Measurements from ENCODE around the gene BMPR1A. TPM values are rescaled to one million over a fixed set of nuclear protein-coding genes. Genes with fewer than 3 reads are reported as not detected.
A peak's percentile ranks its signal among the peaks of the same experiment; 100 is the strongest.

The BMPR1A gene
- total RNA-seq, 1 experiment from 2014 or later = 104 TPM

GRCh38 chr10:86945361-86946212 is 189.2 kb downstream of the BMPR1A start:
- ChIA-PET POLR2A (interaction anchor here (1.0 to 2.1 kb wide), 3 partner anchors 9 to 15 kb away, joined by 3 to 5 read pairs (median 5); no protein-coding TSS in a partner anchor), CTCF (interaction anchor here (0.5 to 13.1 kb wide), 16 partner anchors 10 to 388 kb away, joined by 3 to 462 read pairs (median 4); partner anchors contain the start of genes ADIRF, MMRN2 and SNCG)
- Mint-ChIP-seq H3K4me3 (no peak overlapping the region), H3K9me3 (peaks cover 8% of the 10 kb centered on the region), H3K36me3 (peaks cover 4% of the 10 kb centered on the region), H3K27me3 (ENCODE audit: low read depth) (no peaks in the 10 kb centered on the region; the same call in 1 of the 2 replicates), H3K4me1 (peaks cover 25% of the 10 kb centered on the region), H3K27ac (no peak overlapping the region)
- ATAC-seq (peak; percentile 90), DNase-seq (ENCODE audit: low spot score) (peak; percentile 82)
- no peak for TF ChIP-seq NR2C2 (CRISPR knock-in tag; IDR thresholded peaks at IDR 0.05)
- 0 out of 2 replicates have a peak, but pooled peaks have one; percentile 20 for TF ChIP-seq USF1 (CRISPR knock-in tag; IDR thresholded peaks at IDR 0.05)
- TF ChIP-seq CTCF (IDR thresholded peaks at IDR 0.05) = peak; percentile 24; the same call in 1 of the 2 replicates
- TF ChIP-seq MAX (CRISPR knock-in tag; IDR thresholded peaks at IDR 0.05) = peak; percentile 80

GRCh38 chr10:86946213-86947155 is 190.1 kb downstream of the BMPR1A start:
- H3K4me3 Mint-ChIP-seq = no peak overlapping the region
- TF ChIP-seq CREB1 (CRISPR knock-in tag; IDR thresholded peaks at IDR 0.05) (no peak), USF2 (CRISPR knock-in tag; IDR thresholded peaks at IDR 0.05) (no peak), ARID4B (CRISPR knock-in tag; IDR thresholded peaks at IDR 0.05; ENCODE audit: borderline replicate concordance) (no peak), PRDM15 (CRISPR knock-in tag; IDR thresholded peaks at IDR 0.05) (no peak), ZSCAN18 (CRISPR knock-in tag; IDR thresholded peaks at IDR 0.05) (no peak), NFATC4 (CRISPR knock-in tag; IDR thresholded peaks at IDR 0.05) (no peak), JUN (CRISPR knock-in tag; IDR thresholded peaks at IDR 0.05) (no peak), ATF6 (CRISPR knock-in tag; IDR thresholded peaks at IDR 0.05) (no peak), TP53 (CRISPR knock-in tag; IDR thresholded peaks at IDR 0.05) (no peak), ETV6 (CRISPR knock-in tag; IDR thresholded peaks at IDR 0.05) (no peak), SOX15 (CRISPR knock-in tag; IDR thresholded peaks at IDR 0.05) (no peak)

More at GRCh38 chr10:86946213-86947155, 190.1 kb downstream of the BMPR1A start:
- H3K27me3 Mint-ChIP-seq (ENCODE audit: low read depth) = no peaks in the 10 kb centered on the region; the same call in 1 of the 2 replicates
- no peak for ATAC-seq
- H3K4me1 Mint-ChIP-seq = peaks cover 26% of the 10 kb centered on the region
- POLR2A ChIA-PET = interaction anchor here (1.0 to 2.1 kb wide), 3 partner anchors 8 to 14 kb away, joined by 3 to 5 read pairs (median 5); no protein-coding TSS in a partner anchor
- DNase-seq (ENCODE audit: low spot score) = peak; percentile 3
- H3K36me3 Mint-ChIP-seq = peaks cover 12% of the 10 kb centered on the region
- peaks cover 12% of the 10 kb centered on the region for H3K9me3 Mint-ChIP-seq
- CTCF ChIA-PET = interaction anchor here (0.5 to 13.1 kb wide), 10 partner anchors 9 to 275 kb away, joined by 3 to 462 read pairs (median 4); partner anchors contain the start of genes ADIRF, MMRN2 and SNCG
- H3K27ac Mint-ChIP-seq = no peak overlapping the region
